Measurements from ENCODE around the gene ODF2L. TPM values are rescaled to one million over a fixed set of nuclear protein-coding genes. Genes with fewer than 3 reads are reported as not detected.

Gene ODF2L
- total RNA-seq, 2 experiments from 2014 or later, result 68.1 to 71.2 TPM

GRCh38 chr1:86394416-86394815, 1.7 kb downstream of the ODF2L start:
- Mint-ChIP-seq H3K4me1 (ENCODE audit: low read depth) (peaks cover 84% of the 10 kb centered on the region), H3K27me3 (no peaks in the 10 kb centered on the region), H3K36me3 (ENCODE audit: low read depth) (peaks cover 20% of the 10 kb centered on the region), H3K4me3 (peak overlapping the region; percentile 93), H3K9me3 (peaks cover 2% of the 10 kb centered on the region), H3K27ac (peak overlapping the region; percentile 96)
- DNase-seq, result no peak
- Histone ChIP-seq H3K27me3 (ENCODE audit: control insufficient read depth in 1 of 2, insufficient read depth in 2 of 2, low read length in 2 of 2) (no peaks in the 10 kb centered on the region), H3K36me3 (ENCODE audit: insufficient read depth, low read length) (no peaks in the 10 kb centered on the region), H3K4me3 (ENCODE audit: low read length) (no peak overlapping the region), H3K27ac (ENCODE audit: low read depth in 1 of 2, low read length in 2 of 2) (no peak overlapping the region), H3K9me3 (ENCODE audit: control insufficient read depth in 1 of 2, insufficient read depth in 1 of 2, low read length in 2 of 2) (no peaks in the 10 kb centered on the region), H3K4me1 (ENCODE audit: insufficient read depth, low read length) (peaks cover 22% of the 10 kb centered on the region)
- TF ChIP-seq, protein P1, sequence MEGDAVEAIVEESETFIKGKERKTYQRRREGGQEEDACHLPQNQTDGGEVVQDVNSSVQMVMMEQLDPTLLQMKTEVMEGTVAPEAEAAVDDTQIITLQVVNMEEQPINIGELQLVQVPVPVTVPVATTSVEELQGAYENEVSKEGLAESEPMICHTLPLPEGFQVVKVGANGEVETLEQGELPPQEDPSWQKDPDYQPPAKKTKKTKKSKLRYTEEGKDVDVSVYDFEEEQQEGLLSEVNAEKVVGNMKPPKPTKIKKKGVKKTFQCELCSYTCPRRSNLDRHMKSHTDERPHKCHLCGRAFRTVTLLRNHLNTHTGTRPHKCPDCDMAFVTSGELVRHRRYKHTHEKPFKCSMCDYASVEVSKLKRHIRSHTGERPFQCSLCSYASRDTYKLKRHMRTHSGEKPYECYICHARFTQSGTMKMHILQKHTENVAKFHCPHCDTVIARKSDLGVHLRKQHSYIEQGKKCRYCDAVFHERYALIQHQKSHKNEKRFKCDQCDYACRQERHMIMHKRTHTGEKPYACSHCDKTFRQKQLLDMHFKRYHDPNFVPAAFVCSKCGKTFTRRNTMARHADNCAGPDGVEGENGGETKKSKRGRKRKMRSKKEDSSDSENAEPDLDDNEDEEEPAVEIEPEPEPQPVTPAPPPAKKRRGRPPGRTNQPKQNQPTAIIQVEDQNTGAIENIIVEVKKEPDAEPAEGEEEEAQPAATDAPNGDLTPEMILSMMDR (IDR thresholded peaks at IDR 0.05), result no peak
- POLR2A ChIA-PET, result interaction anchor here (0.6 kb wide), 1 partner anchor 521 kb away, joined by 3 read pairs; no protein-coding TSS in a partner anchor
- intact Hi-C loops (cut with DNase I, micrococcal nuclease), result loop anchor here (10.0 kb wide), 2 partner anchors 310 to 520 kb away; partner anchors contain the start of genes HS2ST1 (in 1 of the 2), SELENOF (in 1 of the 2) and SH3GLB1 (in 1 of the 2)
- CTCF ChIA-PET, result interaction anchor here (0.7 to 1.7 kb wide), 2 partner anchors 72 to 310 kb away, joined by 3 to 5 read pairs; partner anchors contain the start of gene SH3GLB1
- ATAC-seq (ENCODE audit: poor library complexity), result no peak

DNA sequence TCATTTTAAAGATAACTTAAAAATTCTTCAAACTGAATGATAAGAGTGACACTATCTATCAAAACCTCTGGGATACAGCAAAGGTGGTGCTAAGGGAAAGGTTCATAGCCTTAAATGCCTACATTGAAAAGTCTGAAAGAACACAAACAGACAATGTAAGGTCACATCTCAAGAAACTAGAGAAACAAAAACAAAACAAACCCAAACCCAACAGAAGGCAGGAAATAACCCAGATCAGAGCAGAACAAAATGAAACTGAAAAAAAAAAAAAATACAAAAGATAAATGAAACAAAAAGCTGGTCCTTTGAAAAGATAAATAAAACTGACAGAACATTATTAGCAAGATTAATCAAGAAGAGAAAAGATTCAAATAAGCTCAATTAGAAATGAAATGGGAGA, 6.8 kb downstream of the ODF2L start:
- DNase-seq (peak in 3 of 14 experiments; percentile 50 to 70 (median 54)), ATAC-seq (ENCODE audit: poor library complexity) (peak; percentile 80)
- Mint-ChIP-seq H3K27ac (peak overlapping the region; percentile 78), H3K9me3 (peaks cover 2% of the 10 kb centered on the region), H3K27me3 (no peaks in the 10 kb centered on the region), H3K36me3 (ENCODE audit: low read depth) (peaks cover 12% of the 10 kb centered on the region), H3K4me1 (ENCODE audit: low read depth) (peaks cover 68% of the 10 kb centered on the region), H3K4me3 (peak overlapping the region; percentile 77)
- H3K36me3 ChIP-seq (ENCODE audit: insufficient read depth, low read length), result peaks cover 3% of the 10 kb centered on the region
- no peaks in the 10 kb centered on the region for H3K9me3 ChIP-seq (ENCODE audit: control insufficient read depth in 1 of 2, insufficient read depth in 1 of 2, low read length in 2 of 2)
- TF ChIP-seq, protein P1 (IDR thresholded peaks at IDR 0.05), result no peak
- peak overlapping the region; percentile 8 to 73 for H3K27ac ChIP-seq (ENCODE audit: low read depth in 1 of 2, low read length in 2 of 2)
- H3K4me1 ChIP-seq (ENCODE audit: insufficient read depth, low read length), result peaks cover 4% of the 10 kb centered on the region
- CTCF ChIA-PET, result interaction anchor here (0.9 kb wide), 1 partner anchor 315 kb away, joined by 4 read pairs; the partner anchor contains the start of gene SH3GLB1
- H3K4me3 ChIP-seq (ENCODE audit: low read length), result peak overlapping the region; percentile 37
- POLR2A ChIA-PET, result interaction anchor here (1.7 kb wide), 1 partner anchor 315 kb away, joined by 10 read pairs; the partner anchor contains the start of gene SH3GLB1
- intact Hi-C loops (cut with DNase I, micrococcal nuclease), result loop anchor here (5.0 to 10.0 kb wide), 4 partner anchors 315 to 943 kb away; partner anchors contain the start of genes HS2ST1 (in 1 of the 2), SELENOF (in 1 of the 2) and SH3GLB1 (in 1 of the 2)
- H3K27me3 ChIP-seq (ENCODE audit: control insufficient read depth in 1 of 2, insufficient read depth in 2 of 2, low read length in 2 of 2), result no peaks in the 10 kb centered on the region

- Mint-ChIP-seq H3K4me3 (peak overlapping the region; percentile 77), H3K27ac (peak overlapping the region; percentile 78), H3K9me3 (peaks cover 2% of the 10 kb centered on the region), H3K4me1 (ENCODE audit: low read depth) (peaks cover 65% of the 10 kb centered on the region), H3K27me3 (no peaks in the 10 kb centered on the region), H3K36me3 (ENCODE audit: low read depth) (peaks cover 12% of the 10 kb centered on the region)
- H3K4me1 ChIP-seq (ENCODE audit: insufficient read depth, low read length), result peaks cover 4% of the 10 kb centered on the region
- CTCF ChIA-PET, result no interaction called here
- no peaks in the 10 kb centered on the region for H3K27me3 ChIP-seq (ENCODE audit: control insufficient read depth in 1 of 2, insufficient read depth in 2 of 2, low read length in 2 of 2)
- POLR2A ChIA-PET, result interaction anchor here (1.1 to 4.4 kb wide), 4 partner anchors 8 to 316 kb away, joined by 3 to 40 read pairs (median 8); partner anchors contain the start of genes ODF2L and SH3GLB1
- ATAC-seq (ENCODE audit: poor library complexity), result no peak
- DNase-seq, result no peak
- no peaks in the 10 kb centered on the region for H3K9me3 ChIP-seq (ENCODE audit: control insufficient read depth in 1 of 2, insufficient read depth in 1 of 2, low read length in 2 of 2)
- peak overlapping the region; percentile 8 to 73 for H3K27ac ChIP-seq (ENCODE audit: low read depth in 1 of 2, low read length in 2 of 2)
- peaks cover 3% of the 10 kb centered on the region for H3K36me3 ChIP-seq (ENCODE audit: insufficient read depth, low read length)
- TF ChIP-seq, protein P1 (IDR thresholded peaks at IDR 0.05), result no peak
- H3K4me3 ChIP-seq (ENCODE audit: low read length), result no peak overlapping the region
- intact Hi-C loops (cut with DNase I, micrococcal nuclease), result loop anchor here (5.0 to 10.0 kb wide), 4 partner anchors 316 to 944 kb away; partner anchors contain the start of genes HS2ST1 (in 1 of the 2), SELENOF (in 1 of the 2) and SH3GLB1 (in 1 of the 2)
Measured at GRCh38 chr1:86388777-86389176, 7.3 kb downstream of the ODF2L start.

Data from CD4-positive, alpha-beta T cell (primary cell).